ENCODE data around the gene WDR62. TPM values are rescaled to one million over a fixed set of nuclear protein-coding genes. Genes with fewer than 3 reads are reported as not detected.

WDR62 gene
- total and polyA plus RNA-seq, 4 donors: 0.86 to 2.2 (median 1.7) TPM

GRCh38 chr19:36090910-36091695, 36.4 kb downstream of the WDR62 start:
- Histone ChIP-seq H3K27me3 (ENCODE audit: control insufficient read depth in 3 of 3, insufficient read depth in 3 of 3, low read length in 2 of 3) (no peaks in the 10 kb centered on the region), H3K27ac (ENCODE audit: low read depth in 1 of 2, low read length in 1 of 2) (no peak overlapping the region), H3K9me3 (ENCODE audit: control insufficient read depth in 4 of 4, insufficient read depth in 3 of 4, low read length in 3 of 4) (no peaks in the 10 kb centered on the region), H3K4me1 (ENCODE audit: control insufficient read depth in 5 of 5, insufficient read depth in 5 of 5, low read length in 5 of 5) (no peaks in the 10 kb centered on the region), H3K36me3 (ENCODE audit: control insufficient read depth in 4 of 4, insufficient read depth in 4 of 4, low read length in 4 of 4) (peaks cover 0 to 3% (median 0%) of the 10 kb centered on the region in 4 donors), H3K9ac (ENCODE audit: insufficient read depth in 1 of 2, low read length in 2 of 2) (no peak overlapping the region), H3K4me3 (no peak overlapping the region)
- WGBS, 2 donors: 80 to 92% methylated on average over 13 of the region's 13 CpGs
- TF ChIP-seq CTCF (IDR thresholded peaks at IDR 0.05; ENCODE audit: control extremely low read depth, extremely low read depth): no peak
- ATAC-seq (ENCODE audit: insufficient read depth, low FRiP score) (no peak), DNase-seq (no peak)

GRCh38 chr19:36092566-36092965, 37.9 kb downstream of the WDR62 start:
- Histone ChIP-seq H3K9ac (ENCODE audit: insufficient read depth in 1 of 2, low read length in 2 of 2) (no peak overlapping the region), H3K36me3 (ENCODE audit: control insufficient read depth in 4 of 4, insufficient read depth in 4 of 4, low read length in 4 of 4) (peaks cover 0 to 3% (median 0%) of the 10 kb centered on the region in 4 donors), H3K9me3 (ENCODE audit: control insufficient read depth in 4 of 4, insufficient read depth in 3 of 4, low read length in 3 of 4) (no peaks in the 10 kb centered on the region), H3K27ac (ENCODE audit: low read depth in 1 of 2, low read length in 1 of 2) (no peak overlapping the region), H3K4me3 (no peak overlapping the region), H3K27me3 (ENCODE audit: control insufficient read depth in 3 of 3, insufficient read depth in 3 of 3, low read length in 2 of 3) (no peaks in the 10 kb centered on the region), H3K4me1 (ENCODE audit: control insufficient read depth in 5 of 5, insufficient read depth in 5 of 5, low read length in 5 of 5) (no peaks in the 10 kb centered on the region)
- 96 to 97% methylated on average over 7 of the region's 7 CpGs for WGBS, 2 donors
- ATAC-seq (ENCODE audit: insufficient read depth, low FRiP score) (no peak), DNase-seq (no peak)
- TF ChIP-seq CTCF (IDR thresholded peaks at IDR 0.05; ENCODE audit: control extremely low read depth, extremely low read depth): no peak

GRCh38 chr19:36093146-36093662, 38.5 kb downstream of the WDR62 start:
- H3K9me3 ChIP-seq (ENCODE audit: control insufficient read depth in 4 of 4, insufficient read depth in 3 of 4, low read length in 3 of 4): no peaks in the 10 kb centered on the region
- H3K9ac ChIP-seq (ENCODE audit: insufficient read depth in 1 of 2, low read length in 2 of 2): no peak overlapping the region
- no peaks in the 10 kb centered on the region for H3K4me1 ChIP-seq (ENCODE audit: control insufficient read depth in 5 of 5, insufficient read depth in 5 of 5, low read length in 5 of 5)
- no peaks in the 10 kb centered on the region for H3K27me3 ChIP-seq (ENCODE audit: control insufficient read depth in 3 of 3, insufficient read depth in 3 of 3, low read length in 2 of 3)
- no peak for ATAC-seq (ENCODE audit: insufficient read depth, low FRiP score)
- H3K36me3 ChIP-seq (ENCODE audit: control insufficient read depth in 4 of 4, insufficient read depth in 4 of 4, low read length in 4 of 4): peaks cover 0 to 3% (median 0%) of the 10 kb centered on the region in 4 donors
- 89 to 95% methylated on average over 5 of the region's 5 CpGs for WGBS, 2 donors
- no peak overlapping the region for H3K27ac ChIP-seq (ENCODE audit: low read depth in 1 of 2, low read length in 1 of 2)
- TF ChIP-seq CTCF (IDR thresholded peaks at IDR 0.05; ENCODE audit: control extremely low read depth, extremely low read depth): no peak
- no peak overlapping the region for H3K4me3 ChIP-seq
- no peak for DNase-seq
